Right renal cortex interstitium (tissue), 3 donors: ENCODE measurements around the gene TSPAN10. TPM values are rescaled to one million over a fixed set of nuclear protein-coding genes. Genes with fewer than 3 reads are reported as not detected.

Source experiments
- DNase-seq, 3 donors: peaks; one replicate each; pipeline ENCODE4 v3.0.0-alpha.2; 2013; ENCODE audit warnings: low read depth in 3 of 3, low spot score in 2 of 3
- polyA plus RNA-seq, 3 donors: library from polyadenylated mRNA; unstranded; fragments of 120-200 nt; gene quantifications; one replicate each; pipeline ENCODE4 v1.2.1, GENCODE V29; 2013; ENCODE audit not compliant: insufficient read length in 3 of 3

TSPAN10 gene
- polyA plus RNA-seq, 3 donors = 2.3 to 4.5 (median 2.3) TPM

DNA sequence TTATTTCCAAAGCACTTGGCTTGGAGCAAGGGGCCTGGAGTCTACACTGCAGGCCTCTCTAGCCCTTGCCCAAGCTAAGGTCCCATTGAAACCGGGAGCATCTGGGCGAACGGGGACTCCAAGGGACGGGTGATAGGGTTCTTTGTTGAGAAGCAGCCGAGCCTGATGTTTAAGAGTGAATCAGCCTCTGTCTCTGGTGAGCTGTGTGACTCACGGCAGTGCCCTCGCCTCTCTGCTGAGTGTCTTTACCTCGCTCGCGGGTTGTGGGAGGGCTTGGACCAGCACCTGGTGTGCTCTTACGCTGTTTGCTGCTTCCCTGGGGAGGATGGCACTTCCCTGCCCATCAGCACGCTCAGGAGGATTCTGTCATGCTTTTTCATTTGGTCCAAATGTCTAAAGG lies 48.1 kb downstream of the TSPAN10 start:
- no peak for DNase-seq

DNA sequence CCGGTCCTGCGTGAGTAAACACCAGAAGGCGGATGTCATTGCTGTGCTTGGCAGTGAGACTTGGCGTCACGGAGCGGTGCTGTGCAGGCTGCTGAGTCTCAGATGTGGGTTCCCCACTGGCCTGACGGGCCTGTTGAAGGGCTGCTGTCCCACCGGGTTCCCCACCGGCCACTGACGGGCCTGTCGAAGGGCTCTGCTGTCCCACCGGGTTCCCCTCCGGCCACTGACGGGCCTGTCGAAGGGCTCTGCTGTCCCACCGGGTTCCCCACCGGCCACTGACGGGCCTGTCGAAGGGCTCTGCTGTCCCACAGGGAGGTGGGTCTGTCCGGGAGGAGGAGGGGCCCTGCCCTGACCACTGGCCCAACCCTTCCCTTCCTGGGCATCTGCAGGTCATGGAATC lies 49.6 kb downstream of the TSPAN10 start:
- DNase-seq = no peak

DNA sequence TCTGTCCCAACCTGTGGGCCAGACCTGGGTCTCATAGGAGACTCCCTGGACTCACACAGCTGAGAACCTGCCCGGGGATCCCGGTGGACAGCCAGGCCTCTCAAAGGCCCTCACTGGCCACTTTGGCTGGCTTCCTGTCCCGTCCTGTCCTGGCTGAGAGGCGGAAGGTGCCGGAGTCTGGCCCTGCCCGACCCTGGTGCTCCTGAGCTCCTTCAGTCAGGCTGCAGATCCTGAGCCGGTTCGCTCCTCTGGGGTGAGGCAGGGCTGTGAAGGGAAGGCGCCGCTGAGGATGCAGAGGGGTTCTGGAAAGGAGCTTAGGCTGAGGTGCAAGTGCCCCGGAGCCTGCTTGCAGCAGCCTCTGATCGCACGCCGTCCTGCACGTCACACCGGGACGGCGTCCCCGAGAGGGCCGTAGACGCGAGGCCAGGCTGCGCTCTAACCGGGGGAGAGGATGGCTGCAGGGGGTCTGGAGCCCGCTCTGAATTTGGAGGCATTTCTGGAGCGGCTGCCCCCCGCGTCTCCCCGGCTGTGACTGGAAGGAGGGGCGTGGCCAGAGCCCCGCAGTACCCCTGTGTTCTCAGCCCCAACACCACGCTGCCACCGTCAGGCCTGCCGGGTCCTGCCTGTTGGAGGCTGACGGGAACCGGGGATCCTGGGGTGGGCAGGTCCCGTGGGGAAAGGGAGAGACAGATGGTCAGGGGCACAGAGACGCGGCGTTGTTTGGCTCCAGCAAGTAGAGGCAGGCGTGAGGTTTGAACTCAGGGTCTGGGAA lies 51.0 kb downstream of the TSPAN10 start:
- no peak for DNase-seq

DNA sequence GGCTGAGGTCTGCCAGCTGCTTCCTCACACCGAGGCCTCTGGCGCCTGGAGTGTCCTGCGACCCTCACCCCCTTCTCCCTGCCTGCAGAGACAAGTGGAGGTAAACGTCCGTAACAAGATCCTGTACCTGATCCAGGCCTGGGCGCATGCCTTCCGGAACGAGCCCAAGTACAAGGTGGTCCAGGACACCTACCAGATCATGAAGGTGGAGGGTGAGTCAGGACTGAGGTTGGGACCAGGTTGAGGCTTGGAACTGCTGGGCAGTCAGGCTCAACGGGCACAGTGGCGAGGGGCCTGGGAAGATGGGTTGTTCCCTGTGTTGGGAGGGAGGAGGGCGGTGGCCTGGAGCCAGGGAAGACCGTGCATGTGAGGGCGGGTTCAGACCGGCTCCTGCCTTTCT lies 51.6 kb downstream of the TSPAN10 start:
- no peak for DNase-seq

DNA sequence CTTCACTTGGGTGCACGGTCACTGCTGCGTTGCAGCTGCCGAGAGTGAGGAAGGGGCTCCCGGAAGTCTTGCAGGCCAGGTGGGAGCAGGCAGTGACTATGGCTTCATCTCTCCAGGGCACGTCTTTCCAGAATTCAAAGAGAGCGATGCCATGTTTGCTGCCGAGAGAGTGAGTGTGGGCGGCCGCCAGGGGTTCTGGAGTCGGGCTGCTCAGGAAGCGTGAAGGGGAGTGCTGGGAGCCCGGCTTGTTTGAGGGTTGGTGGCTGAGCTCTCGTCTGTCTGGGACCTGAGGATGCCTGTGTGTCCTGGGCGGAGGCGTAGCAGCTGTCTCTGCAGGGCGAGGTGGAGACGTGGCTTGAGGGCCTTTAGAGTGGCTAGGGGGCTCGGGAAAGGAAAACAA lies 53.1 kb downstream of the TSPAN10 start:
- no peak for DNase-seq

DNA sequence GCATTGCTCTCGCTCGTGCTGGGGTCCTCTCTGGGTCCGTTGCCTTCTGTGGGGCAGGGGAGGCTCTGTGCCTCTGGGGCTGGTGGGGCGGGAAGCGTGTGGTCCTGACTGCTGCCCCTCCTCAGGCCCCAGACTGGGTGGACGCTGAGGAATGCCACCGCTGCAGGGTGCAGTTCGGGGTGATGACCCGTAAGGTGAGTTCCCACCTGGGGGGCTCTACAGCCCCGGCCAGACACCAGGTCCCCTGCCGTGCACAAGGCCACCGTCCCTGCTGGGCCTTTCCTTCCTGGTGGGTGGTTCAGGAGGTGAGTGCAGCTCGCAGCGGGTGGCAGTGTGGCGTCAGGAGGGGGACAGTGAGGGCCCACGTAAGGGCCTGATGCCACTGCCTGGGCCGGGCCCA lies 53.6 kb downstream of the TSPAN10 start:
- DNase-seq = no peak

DNA sequence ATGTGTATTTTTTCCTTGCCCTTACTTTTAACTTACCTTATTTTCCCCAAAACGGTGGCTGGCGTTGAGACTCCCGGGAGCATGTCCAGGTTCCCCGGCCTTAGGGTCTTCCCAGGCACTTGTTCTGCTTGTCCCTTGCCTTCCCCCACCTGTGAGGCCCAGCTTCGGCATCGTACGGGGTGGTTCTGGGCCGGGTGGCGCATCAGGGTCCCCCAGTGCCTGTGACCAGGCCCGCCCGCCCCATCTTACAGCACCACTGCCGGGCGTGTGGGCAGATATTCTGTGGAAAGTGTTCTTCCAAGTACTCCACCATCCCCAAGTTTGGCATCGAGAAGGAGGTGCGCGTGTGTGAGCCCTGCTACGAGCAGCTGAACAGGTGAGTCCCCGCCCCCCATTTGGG lies 54.2 kb downstream of the TSPAN10 start:
- no peak for DNase-seq

DNA sequence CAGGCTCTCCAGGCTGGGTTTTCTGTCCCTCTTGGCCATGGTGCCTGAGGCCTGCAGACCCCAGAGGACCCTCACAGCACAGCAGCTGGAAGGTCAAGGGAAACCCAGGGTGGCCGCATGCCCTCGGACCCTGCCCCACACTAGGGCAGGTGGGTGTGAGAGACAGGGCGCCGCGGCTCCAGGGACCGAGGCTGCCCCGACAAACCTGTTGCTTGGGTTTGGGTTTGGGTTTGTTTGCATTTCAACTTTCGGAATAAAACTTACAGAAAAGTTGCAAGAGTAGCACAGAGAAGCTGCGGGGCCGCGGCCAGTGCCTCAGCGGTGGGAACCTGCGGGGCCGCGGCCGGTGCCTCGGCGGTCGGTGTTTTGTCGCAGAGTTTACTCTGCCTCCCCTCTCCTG lies 54.6 kb downstream of the TSPAN10 start:
- no peak for DNase-seq

DNA sequence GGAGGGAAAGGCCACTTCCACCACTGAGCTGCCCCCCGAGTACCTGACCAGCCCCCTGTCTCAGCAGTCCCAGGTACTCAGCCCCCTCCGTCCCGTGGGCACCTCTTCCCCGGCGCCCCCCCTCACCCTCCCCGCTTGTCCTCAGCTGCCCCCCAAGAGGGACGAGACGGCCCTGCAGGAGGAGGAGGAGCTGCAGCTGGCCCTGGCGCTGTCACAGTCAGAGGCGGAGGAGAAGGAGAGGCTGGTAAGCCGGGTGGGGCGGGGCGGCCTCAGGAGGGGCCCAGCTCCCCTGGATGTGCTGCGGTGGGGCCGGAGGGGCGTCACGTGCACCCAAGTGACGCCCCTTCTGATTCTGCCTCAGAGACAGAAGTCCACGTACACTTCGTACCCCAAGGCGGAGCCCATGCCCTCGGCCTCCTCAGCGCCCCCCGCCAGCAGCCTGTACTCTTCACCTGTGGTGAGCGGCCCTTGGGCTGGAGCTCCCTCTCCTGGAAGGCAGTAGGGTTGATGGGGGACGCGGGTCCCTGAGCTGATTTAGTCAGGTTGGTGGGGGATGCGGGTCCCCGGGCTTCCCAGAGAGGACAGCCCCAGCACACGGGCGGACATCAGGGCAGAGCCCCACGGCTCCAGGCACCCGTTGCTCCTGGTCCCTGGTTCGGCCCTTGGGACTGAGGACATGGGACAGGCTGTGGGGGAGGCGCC lies 56.7 kb downstream of the TSPAN10 start:
- no peak for DNase-seq

DNA sequence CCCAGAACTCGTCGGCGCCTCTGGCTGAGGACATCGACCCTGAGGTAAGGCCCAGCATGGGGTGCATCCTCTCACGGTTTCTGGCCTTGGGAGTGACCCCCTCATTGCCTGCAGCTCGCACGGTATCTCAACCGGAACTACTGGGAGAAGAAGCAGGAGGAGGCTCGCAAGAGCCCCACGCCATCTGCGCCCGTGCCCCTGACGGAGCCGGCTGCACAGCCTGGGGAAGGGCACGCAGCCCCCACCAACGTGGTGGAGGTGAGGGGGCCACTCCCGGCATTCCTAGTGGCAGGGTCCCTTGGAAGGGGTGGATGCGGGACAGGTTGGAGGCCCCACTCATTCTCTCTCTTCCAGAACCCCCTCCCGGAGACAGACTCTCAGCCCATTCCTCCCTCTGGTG lies 57.8 kb downstream of the TSPAN10 start:
- no peak for DNase-seq

DNA sequence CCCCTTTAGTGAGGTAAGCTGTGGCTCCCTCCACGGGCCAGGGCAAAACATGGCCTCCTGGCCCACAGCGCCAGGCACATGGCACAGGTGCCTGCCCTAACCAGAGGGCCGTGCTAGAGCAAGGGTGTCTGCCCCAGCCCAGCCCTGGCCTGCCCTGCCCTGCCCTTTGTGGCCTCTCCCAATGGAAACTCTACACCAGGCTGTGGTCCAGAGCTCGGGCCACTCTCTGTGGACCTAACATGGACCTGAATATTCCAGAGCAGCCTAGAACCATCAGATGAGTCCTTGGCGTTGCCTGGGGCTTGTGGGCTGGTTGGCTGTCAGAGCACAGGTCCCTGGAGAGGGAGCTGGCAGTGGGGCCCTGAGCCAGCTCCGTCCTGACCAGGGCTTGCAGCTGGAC lies 58.2 kb downstream of the TSPAN10 start:
- DNase-seq = no peak

DNA sequence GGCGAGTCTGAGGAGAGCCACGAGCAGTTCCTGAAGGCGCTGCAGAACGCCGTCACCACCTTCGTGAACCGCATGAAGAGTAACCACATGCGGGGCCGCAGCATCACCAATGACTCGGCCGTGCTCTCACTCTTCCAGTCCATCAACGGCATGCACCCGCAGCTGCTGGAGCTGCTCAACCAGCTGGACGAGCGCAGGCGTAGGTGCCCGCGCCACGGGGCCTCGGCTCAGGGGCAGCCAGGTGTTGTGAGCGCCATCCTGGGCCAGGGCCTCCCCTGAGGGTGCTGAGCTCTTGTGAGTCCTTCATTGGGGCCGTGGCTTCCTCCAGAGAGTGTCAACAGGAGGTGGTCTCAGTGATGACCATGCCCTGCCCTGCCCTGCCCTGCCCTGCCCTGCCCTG lies 58.8 kb downstream of the TSPAN10 start:
- no peak for DNase-seq

DNA sequence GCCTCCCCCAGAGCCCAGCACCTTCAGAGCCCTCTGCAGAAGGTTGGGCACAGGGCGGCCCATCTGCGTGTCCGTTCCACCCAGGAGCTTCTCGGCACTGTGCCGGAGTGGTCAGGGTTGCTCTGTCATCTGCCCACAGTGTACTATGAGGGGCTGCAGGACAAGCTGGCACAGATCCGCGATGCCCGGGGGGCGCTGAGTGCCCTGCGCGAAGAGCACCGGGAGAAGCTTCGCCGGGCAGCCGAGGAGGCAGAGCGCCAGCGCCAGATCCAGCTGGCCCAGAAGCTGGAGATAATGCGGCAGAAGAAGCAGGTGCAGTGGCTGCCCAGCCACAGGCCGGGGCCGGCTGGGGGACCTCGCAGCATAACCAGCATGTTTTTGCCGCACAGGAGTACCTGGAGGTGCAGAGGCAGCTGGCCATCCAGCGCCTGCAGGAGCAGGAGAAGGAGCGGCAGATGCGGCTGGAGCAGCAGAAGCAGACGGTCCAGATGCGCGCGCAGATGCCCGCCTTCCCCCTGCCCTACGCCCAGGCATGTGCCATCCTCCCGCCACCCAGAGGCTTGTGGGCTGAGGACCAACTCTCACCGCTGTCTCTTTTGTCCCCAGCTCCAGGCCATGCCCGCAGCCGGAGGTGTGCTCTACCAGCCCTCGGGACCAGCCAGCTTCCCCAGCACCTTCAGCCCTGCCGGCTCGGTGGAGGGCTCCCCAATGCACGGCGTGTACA lies 59.4 kb downstream of the TSPAN10 start:
- DNase-seq = no peak

DNA sequence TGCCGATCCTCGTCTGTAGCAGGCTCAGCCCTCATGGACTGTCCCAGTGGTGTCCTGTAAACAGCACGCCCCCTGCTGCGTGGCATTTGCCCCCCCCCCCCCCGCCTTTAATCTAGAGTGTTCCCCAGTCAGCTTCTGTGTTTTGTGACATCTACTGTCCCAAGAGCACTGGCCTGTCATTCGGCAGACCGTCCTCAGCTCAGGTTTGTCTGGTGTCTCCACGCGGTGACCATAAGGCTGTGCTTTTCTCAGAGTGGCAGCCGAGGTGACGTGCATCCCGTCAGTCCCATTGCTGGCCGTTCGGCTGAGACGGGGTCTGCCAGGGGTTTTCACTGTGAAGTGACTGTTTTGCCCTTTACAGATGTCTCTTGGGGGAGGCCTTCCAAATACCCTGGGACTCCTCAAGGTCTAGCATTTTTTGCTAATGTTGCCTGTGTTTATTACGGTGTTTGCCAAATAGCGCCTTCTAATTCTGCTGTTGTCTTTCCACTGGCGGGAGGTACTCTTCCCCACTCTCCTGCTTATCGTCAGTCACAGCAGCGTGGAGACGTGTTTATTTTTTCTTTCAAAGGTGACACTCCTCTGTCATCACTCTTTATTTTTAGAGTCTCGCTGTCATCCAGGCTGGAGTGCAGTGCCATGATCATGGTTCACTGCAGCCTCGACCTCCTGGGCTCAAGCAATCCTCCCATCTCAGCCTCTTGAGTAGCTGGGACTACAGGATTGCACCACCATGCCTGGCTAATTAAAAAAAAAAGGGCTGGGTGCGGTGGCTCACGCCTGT lies 60.5 kb downstream of the TSPAN10 start:
- no peak for DNase-seq

Other genes starting within 250 kb of the TSPAN10 start
- 10 to 100 TPM; 13.4 to 15.8 (median 15.2) TPM for gene BAHCC1, start 241.7 kb upstream of the TSPAN10 start, polyA plus RNA-seq
- 1,000 to 10,000 TPM; 2,985 to 3,420 (median 3,066) TPM for gene ACTG1, start 124.4 kb upstream of the TSPAN10 start, polyA plus RNA-seq
- gene FSCN2, start 108.8 kb upstream of the TSPAN10 start, polyA plus RNA-seq = 1 to 10 TPM in 2 of 3 donors, under 1 TPM in 1; 1.00 to 1.2 (median 1.1) TPM
- gene FAAP100, start 84.8 kb upstream of the TSPAN10 start, polyA plus RNA-seq = 10 to 100 TPM; 17.0 to 18.1 (median 17.4) TPM
- gene NPLOC4, start 84 bp upstream of the TSPAN10 start, polyA plus RNA-seq = 10 to 100 TPM; 51.7 to 55.7 (median 52.5) TPM
- gene PDE6G, start 19.3 kb downstream of the TSPAN10 start, polyA plus RNA-seq = 10 to 100 TPM; 11.6 to 14.9 (median 12.7) TPM
- 10 to 100 TPM; 13.3 to 16.2 (median 14.9) TPM for gene OXLD1, start 29.4 kb downstream of the TSPAN10 start, polyA plus RNA-seq
- 10 to 100 TPM; 11.4 to 12.3 (median 11.4) TPM for gene CCDC137, start 29.5 kb downstream of the TSPAN10 start, polyA plus RNA-seq
- gene ARL16, start 46.6 kb downstream of the TSPAN10 start, polyA plus RNA-seq = 10 to 100 TPM; 38.8 to 50.9 (median 44.0) TPM
- 10 to 100 TPM; 83.0 to 88.6 (median 86.7) TPM for gene HGS, start 46.8 kb downstream of the TSPAN10 start, polyA plus RNA-seq
- gene MRPL12, start 66.2 kb downstream of the TSPAN10 start, polyA plus RNA-seq = 10 to 100 TPM; 38.3 to 44.0 (median 43.9) TPM
- gene SLC25A10, start 75.1 kb downstream of the TSPAN10 start, polyA plus RNA-seq = 10 to 100 TPM; 10.7 to 13.9 (median 11.3) TPM
- gene GCGR, start 167.0 kb downstream of the TSPAN10 start, polyA plus RNA-seq = 1 to 10 TPM; 5.7 to 8.3 (median 7.6) TPM
- gene MCRIP1, start 196.1 kb downstream of the TSPAN10 start, polyA plus RNA-seq = 10 to 100 TPM; 60.4 to 76.8 (median 65.9) TPM
- under 1 TPM in 2 of 3 donors, not detected in 1; 0.17 to 0.26 TPM for gene PPP1R27, start 197.9 kb downstream of the TSPAN10 start, polyA plus RNA-seq
- 100 to 1,000 TPM; 445 to 458 (median 450) TPM for gene P4HB, start 223.3 kb downstream of the TSPAN10 start, polyA plus RNA-seq
- gene ARHGDIA, start 234.1 kb downstream of the TSPAN10 start, polyA plus RNA-seq = 100 to 1,000 TPM; 132 to 153 (median 145) TPM